Uterus (tissue), 4 donors: ENCODE measurements around the gene HOXB7. TPM values are rescaled to one million over a fixed set of nuclear protein-coding genes. Genes with fewer than 3 reads are reported as not detected.
A peak's percentile ranks its signal among the peaks of the same experiment; 100 is the strongest.

ENCODE experiments used
- DNase-seq, 2 donors: peaks; one replicate each; pipeline ENCODE4 v3.0.0-alpha.2; 2019 to 2020
- H3K27ac ChIP-seq, 2 donors: fragments of 200-600 bp; sonication (generic); 1 replicate in 1 of 2; 2 replicates in 1 of 2; pipeline ENCODE4 v1.5.1; 2016 to 2018
- H3K27me3 ChIP-seq, 2 donors: fragments of 200-600 bp; sonication (generic); one replicate each; pipeline ENCODE4 v1.5.1; 2018 to 2019; ENCODE audit warnings: control low read depth in 1 of 2
- H3K36me3 ChIP-seq, 2 donors: fragments of 200-600 bp; sonication (generic); one replicate each; pipeline ENCODE4 v1.5.1; 2019; ENCODE audit warnings: control low read depth in 1 of 2
- H3K4me1 ChIP-seq, 2 donors: fragments of 200-600 bp; sonication (generic); one replicate each; pipeline ENCODE4 v1.5.1; 2018 to 2019; ENCODE audit warnings: control low read depth in 1 of 2
- H3K4me3 ChIP-seq, 2 donors: fragments of 200-600 bp; sonication (generic); 1 replicate in 1 of 2; 2 replicates in 1 of 2; pipeline ENCODE4 v1.5.1; 2018 to 2019; ENCODE audit warnings: mild to moderate bottlenecking in 1 of 2
- H3K9me3 ChIP-seq, 2 donors: fragments of 200-600 bp; sonication (generic); one replicate each; pipeline ENCODE4 v1.5.1; 2019; ENCODE audit warnings: control low read depth in 1 of 2
- CTCF ChIP-seq, 4 experiments: fragments of 200-600 bp in 2 of 4; fragments of 450-650 bp in 2 of 4; sonication (generic) in 2 of 4; IDR thresholded peaks; one replicate each; pipeline ENCODE4 v1.5.1; 2016 to 2019; ENCODE audit warnings: antibody characterized with exemption in 4 of 4, mild to moderate bottlenecking in 2 of 4, moderate library complexity in 1 of 4
- POLR2A ChIP-seq, 2 donors: fragments of 450-650 bp; IDR thresholded peaks; one replicate each; pipeline ENCODE4 v1.6.1; 2016; ENCODE audit warnings: antibody characterized with exemption in 2 of 2, mild to moderate bottlenecking in 1 of 2, moderate library complexity in 1 of 2
- intact Hi-C: fragments of 100-400 bp; cut with DNase I; formaldehyde crosslinking; loops from one replicate; pipeline ENCODE4 v1.15.1; 2023; ENCODE audit warnings: low total_unique reads
- total RNA-seq, 4 donors: library from RNA; depleted of rRNA in 3 of 4; stranded (reverse); fragments of >200 nt in 3 of 4; gene quantifications; one replicate each; pipeline versions ENCODE4 v1.1.0 to v1.2.4, GENCODE V29; 2014 to 2023
- donor health status: DM: yes; HTN: yes; CAD: no.

The HOXB7 gene
- total RNA-seq, 4 donors from 2014 or later: 1.0 to 6.9 (median 3.5) TPM; not detected in 1

DNA sequence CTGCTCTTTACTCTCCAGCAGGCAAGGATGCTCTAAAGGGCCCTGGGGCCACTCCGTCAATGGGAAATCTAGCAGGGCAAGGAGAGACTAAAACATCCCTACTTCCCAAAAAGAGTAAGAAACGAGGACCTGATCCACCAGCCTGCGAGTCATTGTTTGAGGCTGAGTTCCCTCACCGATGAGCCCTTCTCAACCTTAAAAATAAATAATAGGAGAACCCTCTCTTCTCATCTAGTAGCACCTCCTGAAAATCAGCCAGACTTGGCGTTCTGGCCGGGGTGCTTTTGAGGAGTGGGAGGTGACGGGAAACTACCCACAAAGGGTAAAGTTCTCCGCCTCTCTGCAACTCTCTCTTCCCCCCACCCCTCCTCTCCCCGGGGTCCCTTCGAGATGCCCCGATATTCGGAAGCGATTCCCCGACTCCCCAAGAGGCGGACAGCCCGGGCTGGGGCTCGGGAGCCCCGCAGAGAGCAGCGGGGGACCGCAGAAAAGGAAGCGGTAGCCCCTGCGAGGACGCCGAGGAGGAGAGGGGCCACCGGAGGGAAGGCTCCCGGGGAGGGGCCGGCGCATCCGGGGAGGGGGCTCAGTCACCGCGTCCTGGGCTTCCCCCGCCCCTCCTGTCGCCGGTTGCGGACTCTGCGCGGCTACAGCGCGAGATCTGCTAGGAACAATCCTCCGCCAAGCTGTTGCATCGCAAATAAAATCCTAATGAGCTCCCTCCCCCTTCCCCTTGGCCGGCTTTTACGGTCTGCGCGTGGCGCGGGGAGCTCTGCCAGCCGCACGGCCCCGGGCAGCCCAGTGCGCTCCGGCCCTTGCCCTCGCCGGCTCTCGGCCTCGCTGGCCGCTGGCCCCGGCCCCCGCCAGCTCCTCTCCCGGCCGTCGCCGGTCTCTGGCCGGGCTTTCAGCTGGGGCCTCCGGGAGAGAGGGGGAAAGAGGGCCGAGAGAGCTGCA lies 14.0 kb upstream of the HOXB7 start:
- Histone ChIP-seq H3K4me3 (peak overlapping the region in 1 of 2 donors; percentile 22), H3K9me3 (no peaks in the 10 kb centered on the region), H3K27me3 (peaks cover 24 to 77% of the 10 kb centered on the region in 2 donors), H3K4me1 (peaks cover 0 to 15% of the 10 kb centered on the region in 2 donors), H3K27ac (peak overlapping the region; percentile 26 to 44), H3K36me3 (no peaks in the 10 kb centered on the region)
- TF ChIP-seq CTCF (IDR thresholded peaks at IDR 0.05) (no peak), POLR2A (IDR thresholded peaks at IDR 0.05) (no peak)
- intact Hi-C loops: no loop called here
- no peak for DNase-seq

GRCh38 chr17:48624118-48624517 lies 13.3 kb upstream of the HOXB7 start:
- H3K27me3 ChIP-seq: peaks cover 24 to 77% of the 10 kb centered on the region in 2 donors
- intact Hi-C loops: no loop called here
- H3K4me3 ChIP-seq: no peak overlapping the region
- H3K36me3 ChIP-seq: no peaks in the 10 kb centered on the region
- H3K27ac ChIP-seq: no peak overlapping the region
- DNase-seq: no peak
- H3K9me3 ChIP-seq: no peaks in the 10 kb centered on the region
- peaks cover 0 to 15% of the 10 kb centered on the region in 2 donors for H3K4me1 ChIP-seq
- TF ChIP-seq CTCF (IDR thresholded peaks at IDR 0.05) (no peak), POLR2A (IDR thresholded peaks at IDR 0.05) (no peak)

DNA sequence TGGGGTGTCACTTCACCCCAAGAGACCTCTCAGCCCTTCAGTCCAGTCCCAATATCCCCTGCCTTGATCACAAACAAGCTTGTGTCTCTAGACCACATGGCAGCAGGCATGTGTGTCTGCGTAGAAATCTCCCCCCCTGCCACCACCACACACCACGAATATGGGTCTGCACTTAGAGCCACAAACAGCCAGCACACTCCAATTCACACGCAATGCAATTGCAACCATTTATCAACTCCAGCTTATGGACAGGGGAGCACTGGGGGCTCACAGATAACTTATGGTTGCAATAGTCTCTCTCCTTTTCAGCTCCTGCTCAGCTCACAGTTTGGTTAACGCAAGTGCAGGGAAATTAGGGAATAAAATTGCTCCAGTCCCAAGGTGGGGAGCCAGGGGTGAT lies 12.8 kb upstream of the HOXB7 start:
- intact Hi-C loops: no loop called here
- TF ChIP-seq CTCF (IDR thresholded peaks at IDR 0.05) (no peak), POLR2A (IDR thresholded peaks at IDR 0.05) (no peak)
- Histone ChIP-seq H3K9me3 (no peaks in the 10 kb centered on the region), H3K4me1 (peaks cover 0 to 15% of the 10 kb centered on the region in 2 donors), H3K36me3 (no peaks in the 10 kb centered on the region), H3K4me3 (no peak overlapping the region), H3K27me3 (peaks cover 28 to 75% of the 10 kb centered on the region in 2 donors), H3K27ac (no peak overlapping the region)
- no peak for DNase-seq

- intact Hi-C loops: no loop called here
- TF ChIP-seq CTCF (IDR thresholded peaks at IDR 0.05) (no peak), POLR2A (IDR thresholded peaks at IDR 0.05) (no peak)
- peaks cover 32 to 73% of the 10 kb centered on the region in 2 donors for H3K27me3 ChIP-seq
- no peaks in the 10 kb centered on the region for H3K36me3 ChIP-seq
- H3K9me3 ChIP-seq: no peaks in the 10 kb centered on the region
- no peak for DNase-seq
- peaks cover 0 to 15% of the 10 kb centered on the region in 2 donors for H3K4me1 ChIP-seq
- H3K4me3 ChIP-seq: no peak overlapping the region
- no peak overlapping the region for H3K27ac ChIP-seq
Observed at GRCh38 chr17:48622857-48623256, 12.0 kb upstream of the HOXB7 start.
